Measurements from ENCODE around the gene COL6A2. TPM values are rescaled to one million over a fixed set of nuclear protein-coding genes. Genes with fewer than 3 reads are reported as not detected.

COL6A2 gene
- total and polyA plus RNA-seq, 9 donors = 481 to 1,002 (median 671) TPM

GRCh38 chr21:46150491-46151121 lies 52.7 kb downstream of the COL6A2 start:
- Histone ChIP-seq H3K27me3 (ENCODE audit: control insufficient read depth, insufficient read depth, low read length) (no peaks in the 10 kb centered on the region), H3K9me3 (replicated peaks; ENCODE audit: control insufficient read depth, low read depth, low read length) (no peaks in the 10 kb centered on the region), H3K27ac (ENCODE audit: low read length) (no peak overlapping the region), H3K4me3 (ENCODE audit: low read length) (no peak overlapping the region), H3K36me3 (ENCODE audit: control insufficient read depth, insufficient read depth, low read length) (no peaks in the 10 kb centered on the region), H3K4me1 (ENCODE audit: control insufficient read depth, insufficient read depth, low read length) (peaks cover 18% of the 10 kb centered on the region)
- WGBS (ENCODE audit: insufficient coverage) = 76% methylated on average over 17 of the region's 24 CpGs
- DNase-seq = no peak

DNA sequence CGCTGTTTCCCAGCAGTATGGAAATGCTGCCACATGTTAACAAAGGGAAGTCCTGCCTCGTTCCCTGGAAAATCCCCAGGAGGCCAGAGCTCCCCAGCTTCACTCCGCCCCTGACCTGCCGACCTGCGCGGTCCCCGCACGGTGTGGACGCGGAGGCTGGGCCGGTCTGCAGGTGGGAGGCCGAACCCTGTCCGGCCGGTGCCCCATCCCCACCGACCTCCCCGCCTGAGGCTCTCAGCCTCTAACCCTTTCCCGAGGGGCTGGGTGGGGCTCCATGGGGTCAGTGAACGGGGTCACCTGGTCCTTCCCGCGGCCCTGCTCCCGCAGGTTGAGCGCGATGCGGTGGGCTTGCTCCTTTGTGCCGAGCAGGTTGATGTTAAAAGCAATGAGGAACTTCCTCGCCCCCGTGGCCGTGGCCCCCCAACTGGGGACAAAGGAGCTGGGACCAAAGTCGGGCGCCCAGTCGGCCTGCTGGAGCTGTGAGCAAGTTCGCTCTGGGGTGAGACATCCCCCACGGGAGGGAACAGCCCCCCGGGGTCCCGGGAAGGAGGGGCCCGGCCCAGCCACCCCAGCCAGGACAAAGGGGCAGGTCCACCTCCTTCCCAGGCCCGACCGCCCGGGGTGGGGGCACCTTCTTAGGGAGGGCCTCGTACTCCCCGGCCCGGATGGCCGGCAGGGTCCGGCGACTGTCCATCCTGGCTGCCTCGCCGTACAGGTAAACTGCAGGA lies 53.5 kb downstream of the COL6A2 start:
- Histone ChIP-seq H3K27me3 (ENCODE audit: control insufficient read depth, insufficient read depth, low read length) (no peaks in the 10 kb centered on the region), H3K4me1 (ENCODE audit: control insufficient read depth, insufficient read depth, low read length) (peaks cover 18% of the 10 kb centered on the region), H3K4me3 (ENCODE audit: low read length) (no peak overlapping the region), H3K27ac (ENCODE audit: low read length) (no peak overlapping the region), H3K9me3 (replicated peaks; ENCODE audit: control insufficient read depth, low read depth, low read length) (no peaks in the 10 kb centered on the region), H3K36me3 (ENCODE audit: control insufficient read depth, insufficient read depth, low read length) (no peaks in the 10 kb centered on the region)
- 86% methylated on average over 44 of the region's 47 CpGs for WGBS (ENCODE audit: insufficient coverage)
- DNase-seq = no peak

- Histone ChIP-seq H3K4me1 (ENCODE audit: control insufficient read depth, insufficient read depth, low read length) (peaks cover 18% of the 10 kb centered on the region), H3K27ac (ENCODE audit: low read length) (peak overlapping the region; percentile 3), H3K4me3 (ENCODE audit: low read length) (no peak overlapping the region), H3K9me3 (replicated peaks; ENCODE audit: control insufficient read depth, low read depth, low read length) (no peaks in the 10 kb centered on the region), H3K27me3 (ENCODE audit: control insufficient read depth, insufficient read depth, low read length) (no peaks in the 10 kb centered on the region), H3K36me3 (ENCODE audit: control insufficient read depth, insufficient read depth, low read length) (no peaks in the 10 kb centered on the region)
- no peak for DNase-seq
- WGBS (ENCODE audit: insufficient coverage) = 83% methylated on average over 26 of the region's 45 CpGs
These were observed 54.3 kb downstream of the COL6A2 start for GRCh38 chr21:46151989-46152926.

DNA sequence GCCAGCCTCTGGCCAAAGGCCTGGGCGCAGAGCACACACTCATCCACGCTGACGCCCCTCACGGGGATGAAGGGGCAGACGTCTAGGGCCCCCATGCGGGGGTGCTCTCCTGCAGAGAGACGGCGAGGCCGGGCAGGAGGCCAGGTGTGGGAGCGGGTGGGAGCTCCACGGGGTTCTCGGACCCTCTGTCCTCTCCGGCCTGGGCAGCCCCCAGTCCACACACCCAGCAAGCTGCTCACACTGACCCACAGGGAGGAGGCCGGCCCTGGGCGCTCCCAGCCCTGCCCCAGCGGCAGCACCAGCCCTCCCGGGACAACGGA lies 55.0 kb downstream of the COL6A2 start:
- no peaks in the 10 kb centered on the region for H3K36me3 ChIP-seq (ENCODE audit: control insufficient read depth, insufficient read depth, low read length)
- H3K4me3 ChIP-seq (ENCODE audit: low read length) = no peak overlapping the region
- no peak for DNase-seq
- H3K27me3 ChIP-seq (ENCODE audit: control insufficient read depth, insufficient read depth, low read length) = no peaks in the 10 kb centered on the region
- peaks cover 18% of the 10 kb centered on the region for H3K4me1 ChIP-seq (ENCODE audit: control insufficient read depth, insufficient read depth, low read length)
- peak overlapping the region; percentile 3 for H3K27ac ChIP-seq (ENCODE audit: low read length)
- H3K9me3 ChIP-seq (replicated peaks; ENCODE audit: control insufficient read depth, low read depth, low read length) = no peaks in the 10 kb centered on the region
- WGBS (ENCODE audit: insufficient coverage) = 19% methylated on average over 17 of the region's 18 CpGs

DNA sequence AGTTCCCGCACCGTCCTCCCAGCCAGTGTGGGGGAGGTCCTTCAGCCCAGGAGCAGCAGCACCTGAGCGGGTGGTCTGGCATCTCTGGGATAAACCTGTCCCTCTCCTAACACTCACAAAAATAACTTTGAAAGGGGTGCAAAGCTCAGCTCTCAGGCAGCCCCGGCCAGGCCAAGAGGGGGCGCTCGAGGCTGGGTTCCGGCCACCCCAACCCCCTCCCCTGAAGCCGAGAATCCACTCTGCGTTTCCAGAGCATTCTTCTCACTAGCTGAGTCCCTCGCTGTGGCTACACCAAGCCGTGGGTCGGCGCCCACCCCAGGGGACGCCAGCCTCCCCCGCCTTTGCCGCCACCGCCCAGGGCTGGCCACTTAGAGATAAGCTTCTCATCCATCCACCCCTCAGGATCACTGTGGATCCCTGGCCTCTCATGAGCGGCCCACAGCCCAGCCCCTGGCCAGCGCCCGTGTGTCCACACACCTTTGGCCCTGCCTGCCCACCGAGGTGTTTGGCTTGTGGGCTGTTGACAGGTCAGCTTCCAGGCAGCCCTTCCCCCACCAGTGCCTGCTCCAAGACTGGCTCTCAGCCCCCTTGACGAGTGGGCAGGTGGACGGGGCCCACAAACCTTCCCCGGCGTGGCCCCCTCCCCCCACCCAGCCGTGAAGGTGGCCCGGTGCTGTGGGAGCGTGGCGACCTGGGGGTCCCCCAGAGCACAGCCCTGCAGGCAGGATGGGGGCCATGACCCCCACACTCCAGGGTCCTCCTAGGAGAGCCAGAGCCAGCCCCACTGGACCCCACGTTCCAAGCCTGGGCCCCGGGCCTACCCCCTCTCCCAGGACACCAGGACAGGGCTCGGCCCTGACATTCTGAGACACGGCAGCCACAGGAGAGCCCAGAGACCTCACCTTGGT lies 55.6 kb downstream of the COL6A2 start:
- Histone ChIP-seq H3K9me3 (replicated peaks; ENCODE audit: control insufficient read depth, low read depth, low read length) (no peaks in the 10 kb centered on the region), H3K4me1 (ENCODE audit: control insufficient read depth, insufficient read depth, low read length) (peaks cover 18% of the 10 kb centered on the region), H3K27ac (ENCODE audit: low read length) (no peak overlapping the region), H3K4me3 (ENCODE audit: low read length) (no peak overlapping the region), H3K36me3 (ENCODE audit: control insufficient read depth, insufficient read depth, low read length) (no peaks in the 10 kb centered on the region), H3K27me3 (ENCODE audit: control insufficient read depth, insufficient read depth, low read length) (no peaks in the 10 kb centered on the region)
- 31% methylated on average over 29 of the region's 33 CpGs for WGBS (ENCODE audit: insufficient coverage)
- peak; percentile 60 for DNase-seq

- Histone ChIP-seq H3K9me3 (replicated peaks; ENCODE audit: control insufficient read depth, low read depth, low read length) (no peaks in the 10 kb centered on the region), H3K4me3 (ENCODE audit: low read length) (no peak overlapping the region), H3K36me3 (ENCODE audit: control insufficient read depth, insufficient read depth, low read length) (no peaks in the 10 kb centered on the region), H3K27me3 (ENCODE audit: control insufficient read depth, insufficient read depth, low read length) (no peaks in the 10 kb centered on the region), H3K4me1 (ENCODE audit: control insufficient read depth, insufficient read depth, low read length) (peaks cover 18% of the 10 kb centered on the region), H3K27ac (ENCODE audit: low read length) (no peak overlapping the region)
- 82% methylated on average over 28 of the region's 39 CpGs for WGBS (ENCODE audit: insufficient coverage)
- DNase-seq = no peak
These were observed 56.4 kb downstream of the COL6A2 start for GRCh38 chr21:46154155-46154954.

DNA sequence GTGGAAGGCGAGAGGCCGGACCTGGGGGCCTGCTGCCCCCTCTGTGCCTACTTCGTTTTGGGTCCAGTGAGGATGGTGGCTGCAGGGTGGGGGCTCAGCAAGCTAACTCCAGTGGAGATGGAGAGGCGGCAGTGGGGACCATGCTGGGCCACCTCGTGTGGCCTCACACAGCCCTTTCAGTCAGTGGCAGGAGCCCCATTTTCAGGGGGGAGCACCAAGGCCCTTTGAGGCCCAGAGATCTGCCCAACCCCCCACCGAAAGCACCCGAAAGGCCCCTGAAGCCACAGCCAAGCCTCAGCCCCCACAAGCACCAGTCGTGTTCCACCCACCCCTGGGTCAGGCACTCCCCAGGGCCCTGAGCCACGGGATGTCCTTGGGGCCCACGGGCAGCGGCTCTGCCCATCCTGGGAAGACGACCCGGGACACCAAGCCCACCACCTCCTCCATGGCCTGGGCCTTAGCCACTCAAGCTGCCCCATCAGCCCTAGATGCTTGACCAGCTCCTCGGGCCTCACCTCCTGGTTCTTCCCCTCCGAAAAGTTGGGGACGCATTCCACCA lies 57.1 kb downstream of the COL6A2 start:
- DNase-seq = peak; percentile 2
- WGBS (ENCODE audit: insufficient coverage) = 76% methylated on average over 16 of the region's 16 CpGs
- no peak overlapping the region for H3K4me3 ChIP-seq (ENCODE audit: low read length)
- no peak overlapping the region for H3K27ac ChIP-seq (ENCODE audit: low read length)
- no peaks in the 10 kb centered on the region for H3K9me3 ChIP-seq (replicated peaks; ENCODE audit: control insufficient read depth, low read depth, low read length)
- no peaks in the 10 kb centered on the region for H3K27me3 ChIP-seq (ENCODE audit: control insufficient read depth, insufficient read depth, low read length)
- H3K36me3 ChIP-seq (ENCODE audit: control insufficient read depth, insufficient read depth, low read length) = peaks cover 3% of the 10 kb centered on the region
- H3K4me1 ChIP-seq (ENCODE audit: control insufficient read depth, insufficient read depth, low read length) = peaks cover 18% of the 10 kb centered on the region

- Histone ChIP-seq H3K4me3 (ENCODE audit: low read length) (no peak within 1 kb of the TSS), H3K27me3 (ENCODE audit: control insufficient read depth, insufficient read depth, low read length) (no peaks in the 10 kb centered on the region), H3K27ac (ENCODE audit: low read length) (no peak within 1 kb of the TSS), H3K4me1 (ENCODE audit: control insufficient read depth, insufficient read depth, low read length) (peaks cover 13% of the 10 kb centered on the region), H3K36me3 (ENCODE audit: control insufficient read depth, insufficient read depth, low read length) (peaks cover 3% of the 10 kb centered on the region), H3K9me3 (replicated peaks; ENCODE audit: control insufficient read depth, low read depth, low read length) (no peaks in the 10 kb centered on the region)
- peak; percentile 4 for DNase-seq
- 80% methylated on average over 32 of the region's 34 CpGs for WGBS (ENCODE audit: insufficient coverage)
These were observed 57.8 kb downstream of the COL6A2 start, which contains the start of gene FTCD for GRCh38 chr21:46155514-46156377. TSS of gene FTCD (minus strand) at chr21:46155579. CDS start at chr21:46155523, 56 bp downstream.

All from muscle of leg (tissue), 11 donors.